ENCODE results near the gene RAB11FIP3. TPM values are rescaled to one million over a fixed set of nuclear protein-coding genes. Genes with fewer than 3 reads are reported as not detected.

The RAB11FIP3 gene
- total RNA-seq, 1 experiment from 2014 or later, result 12.8 TPM

DNA sequence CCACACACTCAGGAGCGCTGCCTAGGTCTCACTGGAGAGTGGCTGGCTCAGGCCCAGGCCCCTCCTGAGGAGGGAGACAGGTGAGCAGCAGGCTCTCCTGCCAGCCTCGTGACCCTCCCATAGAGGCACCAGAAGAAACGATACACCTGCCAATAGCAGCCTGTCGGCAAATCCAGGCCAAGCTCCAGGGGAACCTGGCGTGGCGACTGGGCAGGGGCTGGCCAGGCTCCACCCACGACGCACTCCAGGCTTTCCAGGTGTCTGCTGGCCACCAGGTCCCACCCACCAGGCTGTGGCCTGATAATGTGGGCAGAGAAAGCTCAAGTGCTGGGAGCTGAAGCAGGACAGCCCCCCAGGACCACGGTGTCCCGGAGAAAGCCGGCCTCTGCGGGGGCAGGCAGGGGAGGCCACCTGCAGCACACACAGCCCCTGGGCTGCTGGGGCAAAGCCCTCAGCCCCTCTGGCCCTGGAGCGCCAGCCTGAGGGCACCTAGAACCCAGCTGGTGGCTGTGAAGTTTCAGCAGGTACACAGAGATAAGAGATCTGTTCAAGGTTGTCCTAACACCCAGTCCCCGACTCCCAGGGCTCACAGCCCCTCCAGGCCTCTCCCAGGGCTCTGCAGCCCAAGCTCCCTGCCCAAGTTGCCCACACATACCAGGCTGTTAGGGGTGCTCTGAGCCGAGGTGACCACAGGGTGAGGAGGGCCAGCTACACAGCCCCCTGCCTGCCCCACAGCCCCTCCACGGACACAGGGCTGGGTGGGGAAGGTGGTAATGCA lies 46.1 kb upstream of the RAB11FIP3 start:
- H4K20me1 ChIP-seq (ENCODE audit: insufficient read depth), result no peaks in the 10 kb centered on the region
- H3K36me3 ChIP-seq (ENCODE audit: control insufficient read depth in 1 of 2, insufficient read depth in 2 of 2, low read length in 2 of 2), result no peaks in the 10 kb centered on the region
- no peaks in the 10 kb centered on the region for H3K9me3 ChIP-seq (ENCODE audit: control insufficient read depth in 1 of 2, insufficient read depth in 1 of 2, low read depth in 1 of 2, low read length in 2 of 2)
- TF ChIP-seq ELF1 (IDR thresholded peaks at IDR 0.05; ENCODE audit: borderline replicate concordance, low read depth) (no peak), JUND (IDR thresholded peaks at IDR 0.05) (no peak), ZFX (IDR thresholded peaks at IDR 0.05) (no peak), SP1 (IDR thresholded peaks at IDR 0.05; ENCODE audit: low read depth) (no peak), POLR2AphosphoS5 (IDR thresholded peaks at IDR 0.05; ENCODE audit: low read depth, low read length) (no peak), EZH2 (IDR thresholded peaks at IDR 0.05) (no peak), EGR1 (IDR thresholded peaks at IDR 0.05; ENCODE audit: low read depth) (no peak), RAD21 (IDR thresholded peaks at IDR 0.05; ENCODE audit: low read depth) (no peak), SIN3A (IDR thresholded peaks at IDR 0.05; ENCODE audit: low read depth) (no peak), TCF7L2 (IDR thresholded peaks at IDR 0.05; ENCODE audit: borderline replicate concordance, extremely low read depth, insufficient read depth, insufficient read length) (no peak), SRF (IDR thresholded peaks at IDR 0.05; ENCODE audit: low read depth) (no peak), POLR2A (IDR thresholded peaks at IDR 0.05; ENCODE audit: borderline replicate concordance, extremely low read depth, insufficient read depth, insufficient read length) (no peak), ZNF274 (IDR thresholded peaks at IDR 0.05; ENCODE audit: low read depth, low read length) (no peak), FOSL1 (IDR thresholded peaks at IDR 0.05; ENCODE audit: low read depth) (no peak), YY1 (IDR thresholded peaks at IDR 0.05; ENCODE audit: extremely low read depth, insufficient replicate concordance, low read depth, low read length) (no peak)
- TF ChIP-seq, protein P1, sequence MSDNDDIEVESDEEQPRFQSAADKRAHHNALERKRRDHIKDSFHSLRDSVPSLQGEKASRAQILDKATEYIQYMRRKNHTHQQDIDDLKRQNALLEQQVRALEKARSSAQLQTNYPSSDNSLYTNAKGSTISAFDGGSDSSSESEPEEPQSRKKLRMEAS (IDR thresholded peaks at IDR 0.05), result no peak
- TF ChIP-seq, protein P2, sequence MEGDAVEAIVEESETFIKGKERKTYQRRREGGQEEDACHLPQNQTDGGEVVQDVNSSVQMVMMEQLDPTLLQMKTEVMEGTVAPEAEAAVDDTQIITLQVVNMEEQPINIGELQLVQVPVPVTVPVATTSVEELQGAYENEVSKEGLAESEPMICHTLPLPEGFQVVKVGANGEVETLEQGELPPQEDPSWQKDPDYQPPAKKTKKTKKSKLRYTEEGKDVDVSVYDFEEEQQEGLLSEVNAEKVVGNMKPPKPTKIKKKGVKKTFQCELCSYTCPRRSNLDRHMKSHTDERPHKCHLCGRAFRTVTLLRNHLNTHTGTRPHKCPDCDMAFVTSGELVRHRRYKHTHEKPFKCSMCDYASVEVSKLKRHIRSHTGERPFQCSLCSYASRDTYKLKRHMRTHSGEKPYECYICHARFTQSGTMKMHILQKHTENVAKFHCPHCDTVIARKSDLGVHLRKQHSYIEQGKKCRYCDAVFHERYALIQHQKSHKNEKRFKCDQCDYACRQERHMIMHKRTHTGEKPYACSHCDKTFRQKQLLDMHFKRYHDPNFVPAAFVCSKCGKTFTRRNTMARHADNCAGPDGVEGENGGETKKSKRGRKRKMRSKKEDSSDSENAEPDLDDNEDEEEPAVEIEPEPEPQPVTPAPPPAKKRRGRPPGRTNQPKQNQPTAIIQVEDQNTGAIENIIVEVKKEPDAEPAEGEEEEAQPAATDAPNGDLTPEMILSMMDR (IDR thresholded peaks at IDR 0.05 in 2 of 3, conservative IDR thresholded peaks at IDR 0.05 in 1 of 3; ENCODE audit: borderline replicate concordance in 1 of 3, insufficient read depth in 1 of 3, low read depth in 2 of 3, low read length in 2 of 3), result no peak
- TF ChIP-seq, protein P3, sequence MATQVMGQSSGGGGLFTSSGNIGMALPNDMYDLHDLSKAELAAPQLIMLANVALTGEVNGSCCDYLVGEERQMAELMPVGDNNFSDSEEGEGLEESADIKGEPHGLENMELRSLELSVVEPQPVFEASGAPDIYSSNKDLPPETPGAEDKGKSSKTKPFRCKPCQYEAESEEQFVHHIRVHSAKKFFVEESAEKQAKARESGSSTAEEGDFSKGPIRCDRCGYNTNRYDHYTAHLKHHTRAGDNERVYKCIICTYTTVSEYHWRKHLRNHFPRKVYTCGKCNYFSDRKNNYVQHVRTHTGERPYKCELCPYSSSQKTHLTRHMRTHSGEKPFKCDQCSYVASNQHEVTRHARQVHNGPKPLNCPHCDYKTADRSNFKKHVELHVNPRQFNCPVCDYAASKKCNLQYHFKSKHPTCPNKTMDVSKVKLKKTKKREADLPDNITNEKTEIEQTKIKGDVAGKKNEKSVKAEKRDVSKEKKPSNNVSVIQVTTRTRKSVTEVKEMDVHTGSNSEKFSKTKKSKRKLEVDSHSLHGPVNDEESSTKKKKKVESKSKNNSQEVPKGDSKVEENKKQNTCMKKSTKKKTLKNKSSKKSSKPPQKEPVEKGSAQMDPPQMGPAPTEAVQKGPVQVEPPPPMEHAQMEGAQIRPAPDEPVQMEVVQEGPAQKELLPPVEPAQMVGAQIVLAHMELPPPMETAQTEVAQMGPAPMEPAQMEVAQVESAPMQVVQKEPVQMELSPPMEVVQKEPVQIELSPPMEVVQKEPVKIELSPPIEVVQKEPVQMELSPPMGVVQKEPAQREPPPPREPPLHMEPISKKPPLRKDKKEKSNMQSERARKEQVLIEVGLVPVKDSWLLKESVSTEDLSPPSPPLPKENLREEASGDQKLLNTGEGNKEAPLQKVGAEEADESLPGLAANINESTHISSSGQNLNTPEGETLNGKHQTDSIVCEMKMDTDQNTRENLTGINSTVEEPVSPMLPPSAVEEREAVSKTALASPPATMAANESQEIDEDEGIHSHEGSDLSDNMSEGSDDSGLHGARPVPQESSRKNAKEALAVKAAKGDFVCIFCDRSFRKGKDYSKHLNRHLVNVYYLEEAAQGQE (IDR thresholded peaks at IDR 0.05; ENCODE audit: low read depth), result no peak
- TF ChIP-seq, protein P4, sequence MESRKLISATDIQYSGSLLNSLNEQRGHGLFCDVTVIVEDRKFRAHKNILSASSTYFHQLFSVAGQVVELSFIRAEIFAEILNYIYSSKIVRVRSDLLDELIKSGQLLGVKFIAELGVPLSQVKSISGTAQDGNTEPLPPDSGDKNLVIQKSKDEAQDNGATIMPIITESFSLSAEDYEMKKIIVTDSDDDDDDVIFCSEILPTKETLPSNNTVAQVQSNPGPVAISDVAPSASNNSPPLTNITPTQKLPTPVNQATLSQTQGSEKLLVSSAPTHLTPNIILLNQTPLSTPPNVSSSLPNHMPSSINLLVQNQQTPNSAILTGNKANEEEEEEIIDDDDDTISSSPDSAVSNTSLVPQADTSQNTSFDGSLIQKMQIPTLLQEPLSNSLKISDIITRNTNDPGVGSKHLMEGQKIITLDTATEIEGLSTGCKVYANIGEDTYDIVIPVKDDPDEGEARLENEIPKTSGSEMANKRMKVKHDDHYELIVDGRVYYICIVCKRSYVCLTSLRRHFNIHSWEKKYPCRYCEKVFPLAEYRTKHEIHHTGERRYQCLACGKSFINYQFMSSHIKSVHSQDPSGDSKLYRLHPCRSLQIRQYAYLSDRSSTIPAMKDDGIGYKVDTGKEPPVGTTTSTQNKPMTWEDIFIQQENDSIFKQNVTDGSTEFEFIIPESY (IDR thresholded peaks at IDR 0.05; ENCODE audit: extremely low read depth, insufficient replicate concordance, low read length), result no peak
- TF ChIP-seq, protein P5, sequence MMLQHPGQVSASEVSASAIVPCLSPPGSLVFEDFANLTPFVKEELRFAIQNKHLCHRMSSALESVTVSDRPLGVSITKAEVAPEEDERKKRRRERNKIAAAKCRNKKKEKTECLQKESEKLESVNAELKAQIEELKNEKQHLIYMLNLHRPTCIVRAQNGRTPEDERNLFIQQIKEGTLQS (IDR thresholded peaks at IDR 0.05), result no peak
- no peak overlapping the region for H3K4me2 ChIP-seq (ENCODE audit: low read length)
- H3K27ac ChIP-seq (ENCODE audit: low read depth, low read length), result peak overlapping the region; percentile 32; the same call in 1 of the 2 replicates
- peaks cover 7% of the 10 kb centered on the region; the same call in 1 of the 2 replicates for H3K79me2 ChIP-seq (ENCODE audit: insufficient read depth, low read length)
- DNase-seq (ENCODE audit: low read depth, low spot score), result no peak
- ChIA-PET RAD21 (ENCODE audit: low non-redundant PET in 1 of 2, low total read pairs in 2 of 2, uncharacterized antibody in 2 of 2, unreplicated experiment in 2 of 2) (no interaction called here), POLR2A (no interaction called here), CTCF (no interaction called here)
- H3K4me1 ChIP-seq (ENCODE audit: control insufficient read depth in 1 of 2, insufficient read depth in 2 of 2, low read length in 2 of 2), result peaks cover 6 to 18% of the 10 kb centered on the region in 2 experiments; a peak in 3 of 4 replicates
- no TSS peak for BruUV-seq (replicated peaks)
- intact Hi-C loops (cut with micrococcal nuclease), result no loop called here
- H3K27me3 ChIP-seq (ENCODE audit: insufficient read depth, low read length), result no peaks in the 10 kb centered on the region
- H3K9ac ChIP-seq (ENCODE audit: low read length), result no peak overlapping the region
- H3K4me3 ChIP-seq (replicated peaks in 1 of 2; ENCODE audit: low read depth in 1 of 2, low read length in 2 of 2), result no peak overlapping the region
- H3K9me2 ChIP-seq (ENCODE audit: insufficient read depth), result no peaks in the 10 kb centered on the region
- no peak overlapping the region for H2AFZ ChIP-seq (ENCODE audit: low read depth, low read length, poor library complexity, severe bottlenecking)
- ATAC-seq, result peak; percentile 26
